HepG2 (cell line): ENCODE results near the gene MYD88. TPM values are rescaled to one million over a fixed set of nuclear protein-coding genes. Genes with fewer than 3 reads are reported as not detected.

Experiments
- ASH2L ChIP-seq: fragments of 300-600, 200-600 bp; sonication (generic); IDR thresholded peaks from 2 replicates; pipeline ENCODE4 v1.7.0; 2017; ENCODE audit warnings: low read depth, mild to moderate bottlenecking, moderate library complexity, mixed read lengths, low read length; ENCODE audit not compliant: insufficient read length
- HIVEP1 ChIP-seq: sonication (generic); formaldehyde crosslinking; IDR thresholded peaks from 2 replicates; pipeline ENCODE4 v1.4.0; 2020; ENCODE audit warnings: mild to moderate bottlenecking, missing genetic modification reagents
- IKZF5 ChIP-seq: IDR thresholded peaks from 2 replicates; pipeline ENCODE4 v1.6.1; 2018; ENCODE audit warnings: missing genetic modification reagents, mild to moderate bottlenecking, missing compliant biosample characterization
- KDM2A ChIP-seq: sonication (generic); formaldehyde crosslinking; IDR thresholded peaks from 2 replicates; pipeline ENCODE4 v1.4.0; 2020; ENCODE audit warnings: low read depth, missing genetic modification reagents, borderline replicate concordance
- KDM5A ChIP-seq: fragments of 200-600 bp; sonication (generic); IDR thresholded peaks from 2 replicates; pipeline ENCODE4 v1.7.0; 2018; ENCODE audit warnings: antibody characterized with exemption, mild to moderate bottlenecking, low read length, borderline replicate concordance
- LRRFIP1 ChIP-seq: sonication (generic); formaldehyde crosslinking; conservative IDR thresholded peaks from 2 replicates; pipeline ENCODE4 v1.4.0; 2020; ENCODE audit warnings: missing genetic modification reagents
- POLR2G ChIP-seq: fragments of 200-400 bp; formaldehyde crosslinking; IDR thresholded peaks from 2 replicates; pipeline ENCODE4 v1.6.1; 2018; ENCODE audit warnings: mild to moderate bottlenecking, low read depth, low read length, moderate library complexity
- REXO4 ChIP-seq: sonication (generic); formaldehyde crosslinking; IDR thresholded peaks from 2 replicates; pipeline ENCODE4 v1.8.0; 2022; ENCODE audit warnings: missing genetic modification reagents, mild to moderate bottlenecking, borderline replicate concordance
- TFDP1 ChIP-seq: IDR thresholded peaks from 2 replicates; pipeline ENCODE4 v1.6.1; 2016; ENCODE audit warnings: missing compliant biosample characterization, missing genetic modification reagents, borderline replicate concordance
- ZBTB7B ChIP-seq: sonication (generic); formaldehyde crosslinking; IDR thresholded peaks from 2 replicates; pipeline ENCODE4 v1.4.0; 2020; ENCODE audit warnings: missing genetic modification reagents
- ZHX1 ChIP-seq: sonication (generic); formaldehyde crosslinking; IDR thresholded peaks from 2 replicates; pipeline ENCODE4 v1.8.1; 2022; ENCODE audit warnings: low read depth, mild to moderate bottlenecking, missing genetic modification reagents
- polyA plus RNA-seq, 8 experiments: library from polyadenylated mRNA; depleted of rRNA in 3 of 8; stranded (reverse) in 7 of 8; unstranded in 1 of 8; fragments of >200 nt; fragmentation: Illumina TruSeq in 4 of 8; extraction: Trizol in 4 of 8; gene quantifications; 2 replicates each; pipeline versions ENCODE4 v1.2.1 to v1.2.3, GENCODE V29; 2011 to 2016; ENCODE audit warnings: low read depth in 4 of 8, missing spikeins in 1 of 8, mixed read lengths in 1 of 8; ENCODE audit not compliant: insufficient read depth in 1 of 8
- total RNA-seq, 5 experiments: library from RNA; depleted of rRNA; stranded (reverse); fragments of >200 nt; fragmentation: Illumina TruSeq; extraction: Trizol; gene quantifications; 2 replicates each; pipeline ENCODE4 v1.2.3, GENCODE V29; 2016; ENCODE audit warnings: low read depth in 1 of 5
- TF ChIP-seq, protein P1 (sequence below): sonication (generic); formaldehyde crosslinking; IDR thresholded peaks from 2 replicates; pipeline ENCODE4 v1.4.0; 2020; ENCODE audit warnings: missing genetic modification reagents

Gene MYD88
- total and polyA plus RNA-seq, 2 of the 13 experiments (the other 11 are each of a cell fraction or from before 2014, with no cell fraction given): 7.6 to 32.7 TPM

- peak; percentile 52; the same call in 1 of the 2 replicates for TF ChIP-seq KDM2A (CRISPR knock-in tag)
- TF ChIP-seq ASH2L: peak; percentile 46
- TF ChIP-seq TFDP1 (CRISPR knock-in tag): peak; percentile 17; the same call in 1 of the 2 replicates
- TF ChIP-seq, protein P1, sequence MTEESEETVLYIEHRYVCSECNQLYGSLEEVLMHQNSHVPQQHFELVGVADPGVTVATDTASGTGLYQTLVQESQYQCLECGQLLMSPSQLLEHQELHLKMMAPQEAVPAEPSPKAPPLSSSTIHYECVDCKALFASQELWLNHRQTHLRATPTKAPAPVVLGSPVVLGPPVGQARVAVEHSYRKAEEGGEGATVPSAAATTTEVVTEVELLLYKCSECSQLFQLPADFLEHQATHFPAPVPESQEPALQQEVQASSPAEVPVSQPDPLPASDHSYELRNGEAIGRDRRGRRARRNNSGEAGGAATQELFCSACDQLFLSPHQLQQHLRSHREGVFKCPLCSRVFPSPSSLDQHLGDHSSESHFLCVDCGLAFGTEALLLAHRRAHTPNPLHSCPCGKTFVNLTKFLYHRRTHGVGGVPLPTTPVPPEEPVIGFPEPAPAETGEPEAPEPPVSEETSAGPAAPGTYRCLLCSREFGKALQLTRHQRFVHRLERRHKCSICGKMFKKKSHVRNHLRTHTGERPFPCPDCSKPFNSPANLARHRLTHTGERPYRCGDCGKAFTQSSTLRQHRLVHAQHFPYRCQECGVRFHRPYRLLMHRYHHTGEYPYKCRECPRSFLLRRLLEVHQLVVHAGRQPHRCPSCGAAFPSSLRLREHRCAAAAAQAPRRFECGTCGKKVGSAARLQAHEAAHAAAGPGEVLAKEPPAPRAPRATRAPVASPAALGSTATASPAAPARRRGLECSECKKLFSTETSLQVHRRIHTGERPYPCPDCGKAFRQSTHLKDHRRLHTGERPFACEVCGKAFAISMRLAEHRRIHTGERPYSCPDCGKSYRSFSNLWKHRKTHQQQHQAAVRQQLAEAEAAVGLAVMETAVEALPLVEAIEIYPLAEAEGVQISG (CRISPR knock-in tag): peak; percentile 67
- TF ChIP-seq ZHX1 (CRISPR knock-in tag): peak; percentile 51; the same call in 1 of the 2 replicates
- TF ChIP-seq HIVEP1 (CRISPR knock-in tag): peak; percentile 79
- TF ChIP-seq POLR2G: peak; percentile 92
- TF ChIP-seq REXO4 (CRISPR knock-in tag): no peak
- TF ChIP-seq ZBTB7B (CRISPR knock-in tag): peak; percentile 77
- no peak for TF ChIP-seq LRRFIP1 (CRISPR knock-in tag)
- TF ChIP-seq KDM5A: 0 out of 2 replicates have a peak, but pooled peaks have one; percentile 17
- TF ChIP-seq IKZF5 (CRISPR knock-in tag): 0 out of 2 replicates have a peak, but pooled peaks have one; percentile 27
Measured at GRCh38 chr3:38138349-38139190, at the start of gene MYD88 (continued).
